Measurements from ENCODE around the gene LHPP.

LHPP gene

GRCh38 chr10:124496620-124497019, 35.0 kb downstream of the LHPP start:
- DNase-seq (ENCODE audit: low read depth in 2 of 2) = no peak

GRCh38 chr10:124497196-124497881, 35.7 kb downstream of the LHPP start:
- DNase-seq (ENCODE audit: low read depth in 2 of 2) = no peak

- DNase-seq (ENCODE audit: low read depth in 2 of 2) = no peak
Observed at GRCh38 chr10:124498056-124498455, 36.4 kb downstream of the LHPP start.

GRCh38 chr10:124500757-124501156, 39.1 kb downstream of the LHPP start:
- DNase-seq (ENCODE audit: low read depth in 2 of 2) = no peak

GRCh38 chr10:124504711-124505110, 43.1 kb downstream of the LHPP start:
- DNase-seq (ENCODE audit: low read depth in 2 of 2) = no peak

GRCh38 chr10:124505279-124505678, 43.7 kb downstream of the LHPP start:
- DNase-seq (ENCODE audit: low read depth in 2 of 2) = no peak

GRCh38 chr10:124508070-124508667, 46.5 kb downstream of the LHPP start:
- no peak for DNase-seq (ENCODE audit: low read depth in 2 of 2)

- DNase-seq (ENCODE audit: low read depth in 2 of 2) = no peak
Observed at GRCh38 chr10:124508907-124509454, 47.4 kb downstream of the LHPP start.

- DNase-seq (ENCODE audit: low read depth in 2 of 2) = no peak
Observed at GRCh38 chr10:124509880-124510632, 48.4 kb downstream of the LHPP start.

GRCh38 chr10:124510759-124511158, 49.1 kb downstream of the LHPP start:
- no peak for DNase-seq (ENCODE audit: low read depth in 2 of 2)

GRCh38 chr10:124511205-124512039, 49.8 kb downstream of the LHPP start:
- DNase-seq (ENCODE audit: low read depth in 2 of 2) = no peak

- DNase-seq (ENCODE audit: low read depth in 2 of 2) = no peak
Observed at GRCh38 chr10:124512040-124512428, 50.4 kb downstream of the LHPP start.

GRCh38 chr10:124512600-124512999, 51.0 kb downstream of the LHPP start:
- DNase-seq (ENCODE audit: low read depth in 2 of 2) = no peak

GRCh38 chr10:124515244-124515970, 53.8 kb downstream of the LHPP start:
- DNase-seq (ENCODE audit: low read depth in 2 of 2) = no peak

- no peak for DNase-seq (ENCODE audit: low read depth in 2 of 2)
Observed at GRCh38 chr10:124516181-124516580, 54.6 kb downstream of the LHPP start.

- no peak for DNase-seq (ENCODE audit: low read depth in 2 of 2)
Observed at GRCh38 chr10:124516746-124517397, 55.2 kb downstream of the LHPP start.

GRCh38 chr10:124517461-124517860, 55.8 kb downstream of the LHPP start:
- DNase-seq (ENCODE audit: low read depth in 2 of 2) = no peak

- no peak for DNase-seq (ENCODE audit: low read depth in 2 of 2)
Observed at GRCh38 chr10:124517931-124518330, 56.3 kb downstream of the LHPP start.

- DNase-seq (ENCODE audit: low read depth in 2 of 2) = no peak
Observed at GRCh38 chr10:124518366-124518765, 56.7 kb downstream of the LHPP start.

- DNase-seq (ENCODE audit: low read depth in 2 of 2) = no peak
Observed at GRCh38 chr10:124520558-124521428, 59.2 kb downstream of the LHPP start.
